Activated B cell treated with CpG ODN at 0.5 μM for 24 hours (primary cell): ENCODE results near the gene IARS2. TPM values are rescaled to one million over a fixed set of nuclear protein-coding genes. Genes with fewer than 3 reads are reported as not detected.
"Not testable (repeated sequence)": the region's sequence is repeated elsewhere in the genome, so short reads cannot be mapped to it uniquely, and the experiment has no call there.

ENCODE experiments used
- ATAC-seq: fragments of 200-7000 bp; cut with Tn5 transposase; one replicate; pipeline ENCODE4 v1.10.0; 2021; ENCODE audit warnings: low read depth, mild to moderate bottlenecking, moderate library complexity
- CTCF ChIA-PET: fragments of 350-600 bp; sonication (Branson Sonifier 250); formaldehyde crosslinking; loops from one replicate; lab custom pipeline; 2021; ENCODE audit warnings: antibody characterized with exemption; lab: Charles Lee
- POLR2A ChIA-PET: fragments of 350-600 bp; sonication (Branson Sonifier 250); formaldehyde crosslinking; loops from one replicate; lab custom pipeline; 2021; ENCODE audit warnings: antibody characterized with exemption; lab: Charles Lee
- DNase-seq: peaks from one replicate; pipeline ENCODE4 v3.0.0; 2022
- H3K27ac Mint-ChIP-seq: one replicate; pipeline ENCODE4 v1.8.0; 2020; ENCODE audit warnings: mixed read lengths
- H3K27me3 Mint-ChIP-seq: one replicate; pipeline ENCODE4 v1.8.0; 2021; ENCODE audit warnings: mixed read lengths
- H3K36me3 Mint-ChIP-seq: one replicate; pipeline ENCODE4 v1.8.0; 2021; ENCODE audit warnings: low read depth, mixed read lengths
- H3K4me1 Mint-ChIP-seq: one replicate; pipeline ENCODE4 v1.8.0; 2021; ENCODE audit warnings: mixed read lengths
- H3K4me3 Mint-ChIP-seq: one replicate; pipeline ENCODE4 v1.8.0; 2020; ENCODE audit warnings: mild to moderate bottlenecking, mixed read lengths
- H3K9me3 Mint-ChIP-seq: one replicate; pipeline ENCODE4 v1.8.0; 2020; ENCODE audit warnings: mixed read lengths
- CTCF ChIP-seq: fragments of 200-600 bp; IDR thresholded peaks from one replicate; pipeline ENCODE4 v1.8.0; 2022; ENCODE audit warnings: antibody characterized with exemption, mild to moderate bottlenecking
- intact Hi-C: fragments of 100-400 bp; cut with micrococcal nuclease; formaldehyde crosslinking; loops from one replicate; pipeline ENCODE4 v1.15.1; 2024
- total RNA-seq: library from RNA; stranded (reverse); gene quantifications from 2 replicates; pipeline ENCODE4 v1.2.3, GENCODE V29; 2022

The IARS2 gene
- total RNA-seq, 1 donor from 2014 or later = 41.9 TPM

GRCh38 chr1:220166853-220167252, 72.9 kb downstream of the IARS2 start:
- intact Hi-C loops = no loop called here
- no peaks in the 10 kb centered on the region for H3K9me3 Mint-ChIP-seq
- ChIA-PET POLR2A (interaction anchor here (0.6 kb wide), 1 partner anchor 182 kb away, joined by 4 read pairs; no protein-coding TSS in a partner anchor), CTCF (interaction anchor here (1.1 kb wide), 1 partner anchor 20 kb away, joined by 3 read pairs; no protein-coding TSS in a partner anchor)
- TF ChIP-seq CTCF = no peak
- no peaks in the 10 kb centered on the region for H3K4me1 Mint-ChIP-seq
- H3K4me3 Mint-ChIP-seq = no peak overlapping the region
- no peak for ATAC-seq
- H3K36me3 Mint-ChIP-seq = peaks cover 71% of the 10 kb centered on the region
- H3K27me3 Mint-ChIP-seq = no peaks in the 10 kb centered on the region
- DNase-seq = no peak
- no peak overlapping the region for H3K27ac Mint-ChIP-seq

DNA sequence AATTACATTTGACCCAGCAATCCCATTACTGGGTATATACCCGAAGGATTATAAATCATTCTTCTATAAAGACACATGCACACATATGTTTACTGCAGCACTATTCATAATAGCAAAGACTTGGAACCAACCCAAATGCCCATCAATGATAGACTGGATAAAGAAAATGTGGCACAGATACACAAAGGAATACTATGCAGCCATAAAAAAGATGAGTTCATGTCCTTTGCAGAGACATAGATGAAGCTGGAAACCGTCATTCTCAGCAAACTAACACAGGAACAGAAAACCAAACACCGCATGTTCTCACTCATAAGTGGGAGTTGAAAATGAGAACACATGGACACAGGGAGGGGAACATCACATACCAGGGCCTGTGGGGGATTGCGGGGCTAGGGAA, 76.0 kb downstream of the IARS2 start:
- H3K27ac Mint-ChIP-seq, H3K27me3 Mint-ChIP-seq, DNase-seq, H3K9me3 Mint-ChIP-seq, intact Hi-C loops, H3K4me1 Mint-ChIP-seq, H3K4me3 Mint-ChIP-seq, CTCF ChIA-PET, ATAC-seq: not testable (repeated sequence)
- H3K36me3 Mint-ChIP-seq = peaks cover 81% of the 10 kb centered on the region
- POLR2A ChIA-PET = interaction anchor here (0.9 kb wide), 1 partner anchor 18 kb away, joined by 3 read pairs; no protein-coding TSS in a partner anchor

- peaks cover 85% of the 10 kb centered on the region for H3K36me3 Mint-ChIP-seq
- no peaks in the 10 kb centered on the region for H3K27me3 Mint-ChIP-seq
- ATAC-seq (no peak), DNase-seq (no peak)
- intact Hi-C loops = no loop called here
- no peak for TF ChIP-seq CTCF
- H3K4me3 Mint-ChIP-seq = no peak overlapping the region
- ChIA-PET CTCF (no interaction called here), POLR2A (no interaction called here)
- no peaks in the 10 kb centered on the region for H3K4me1 Mint-ChIP-seq
- no peaks in the 10 kb centered on the region for H3K9me3 Mint-ChIP-seq
- no peak overlapping the region for H3K27ac Mint-ChIP-seq
Observed at GRCh38 chr1:220170836-220171526, 77.0 kb downstream of the IARS2 start.

DNA sequence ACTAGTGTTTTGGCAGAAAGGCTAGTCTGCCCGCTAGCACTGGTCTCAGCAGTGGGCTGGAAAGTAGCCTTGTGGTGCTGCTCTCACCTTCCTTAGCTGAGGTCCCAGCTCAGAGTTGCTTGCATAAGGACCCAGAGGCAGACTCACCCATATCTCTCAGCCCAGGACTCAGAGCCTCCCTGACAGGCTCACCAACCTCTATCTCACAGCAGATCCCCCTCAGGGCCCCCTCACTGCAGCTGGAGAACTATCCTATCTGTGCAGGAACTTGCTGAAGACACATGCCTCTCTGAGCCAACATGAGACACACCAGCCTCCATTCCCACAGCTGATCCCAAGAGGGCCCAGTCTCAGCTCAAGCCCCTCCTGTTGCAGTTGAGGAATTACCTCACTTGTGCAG, 82.6 kb downstream of the IARS2 start:
- H3K4me3 Mint-ChIP-seq = no peak overlapping the region
- H3K27ac Mint-ChIP-seq = no peak overlapping the region
- no peaks in the 10 kb centered on the region for H3K4me1 Mint-ChIP-seq
- no peak for TF ChIP-seq CTCF
- intact Hi-C loops = no loop called here
- peaks cover 86% of the 10 kb centered on the region for H3K36me3 Mint-ChIP-seq
- no peak for ATAC-seq
- ChIA-PET POLR2A (no interaction called here), CTCF (no interaction called here)
- H3K27me3 Mint-ChIP-seq = no peaks in the 10 kb centered on the region
- H3K9me3 Mint-ChIP-seq = no peaks in the 10 kb centered on the region
- DNase-seq = no peak

DNA sequence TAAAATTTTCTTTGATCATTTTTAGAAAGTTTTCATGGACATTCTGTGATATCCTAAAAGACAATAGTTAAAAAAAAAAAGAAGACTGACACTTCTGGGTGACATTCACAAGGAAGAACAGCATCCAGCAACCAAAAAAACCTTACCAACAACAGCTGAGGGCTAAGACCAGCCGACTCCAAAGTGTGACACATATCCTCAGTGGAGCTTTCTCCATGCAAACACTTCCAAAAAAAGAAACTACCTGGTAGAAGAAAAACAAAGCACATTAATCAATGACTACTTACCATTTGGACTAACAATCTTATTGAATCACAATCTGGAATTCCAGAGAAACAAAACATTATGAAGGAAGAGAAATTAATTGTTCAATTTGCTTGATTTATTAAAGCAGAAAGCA, 88.2 kb downstream of the IARS2 start:
- no peak overlapping the region for H3K4me3 Mint-ChIP-seq

More for the DNA sequence above, 88.2 kb downstream of the IARS2 start:
- POLR2A ChIA-PET = no interaction called here
- peaks cover 71% of the 10 kb centered on the region for H3K36me3 Mint-ChIP-seq
- ATAC-seq = no peak
- H3K9me3 Mint-ChIP-seq = no peaks in the 10 kb centered on the region
- H3K27ac Mint-ChIP-seq = no peak overlapping the region
- no peaks in the 10 kb centered on the region for H3K27me3 Mint-ChIP-seq
- CTCF ChIA-PET = interaction anchor here (1.2 kb wide), 1 partner anchor 115 kb away, joined by 4 read pairs; no protein-coding TSS in a partner anchor
- intact Hi-C loops = no loop called here
- no peaks in the 10 kb centered on the region for H3K4me1 Mint-ChIP-seq
- DNase-seq = no peak
- no peak for TF ChIP-seq CTCF
